Heart right ventricle (tissue), 16 donors: ENCODE results near the gene PAPSS1. TPM values are rescaled to one million over a fixed set of nuclear protein-coding genes. Genes with fewer than 3 reads are reported as not detected.

Experiments
- ATAC-seq, 8 donors: fragments of 200-7000 bp; cut with Tn5 transposase; one replicate each; pipeline ENCODE4 v1.9.1; 2020; ENCODE audit warnings: mild to moderate bottlenecking in 8 of 8, moderate library complexity in 8 of 8, moderate number of reproducible peaks in 1 of 8
- DNase-seq, 2 donors: peaks; one replicate each; pipeline ENCODE4 v3.0.0-alpha.2; 2020
- H3K27ac ChIP-seq, 10 donors: fragments of 200-600 bp; sonication (generic) in 2 of 10; one replicate each; pipeline versions ENCODE4 v1.5.0 to v1.8.0; 2020 to 2022; ENCODE audit warnings: mild to moderate bottlenecking in 3 of 10
- H3K27me3 ChIP-seq, 7 donors: fragments of 200-600 bp; one replicate each; pipeline ENCODE4 v1.8.0; 2021 to 2022; ENCODE audit warnings: mild to moderate bottlenecking in 2 of 7
- H3K36me3 ChIP-seq, 9 donors: fragments of 200-600 bp; sonication (generic) in 1 of 9; one replicate each; pipeline versions ENCODE4 v1.5.0 to v1.8.0; 2020 to 2022; ENCODE audit warnings: mild to moderate bottlenecking in 2 of 9
- H3K4me1 ChIP-seq, 9 donors: fragments of 200-600 bp; sonication (generic) in 1 of 9; one replicate each; pipeline versions ENCODE4 v1.5.0 to v1.8.0; 2020 to 2022; ENCODE audit warnings: mild to moderate bottlenecking in 4 of 9
- H3K4me3 ChIP-seq, 10 donors: fragments of 200-600 bp; sonication (generic) in 2 of 10; one replicate each; pipeline versions ENCODE4 v1.5.0 to v1.8.0; 2020 to 2022; ENCODE audit warnings: mild to moderate bottlenecking in 7 of 10, moderate library complexity in 2 of 10
- H3K9me3 ChIP-seq, 11 donors: fragments of 200-600 bp in 10 of 11; sonication (generic) in 2 of 11; one replicate each; pipeline versions ENCODE4 v1.5.0 to v1.8.0; 2013 to 2022; ENCODE audit warnings: mild to moderate bottlenecking in 2 of 11, control low read depth in 1 of 11, moderate library complexity in 1 of 11
- WGBS, 2 donors: extraction: QIAGEN DNeasy Blood & Tissue Kit; methylation state at CpG; one replicate each; pipeline ENCODE4 v1.1.7; 2013; ENCODE audit warnings: inconsistent platforms in 1 of 2; 5-methylcytosine and 5-hydroxymethylcytosine counted together
- intact Hi-C, 10 donors: fragments of 100-400 bp; cut with DNase I; formaldehyde crosslinking; loops; one replicate each; pipeline versions ENCODE4 v1.11.1 to v1.14.2; 2022
- polyA plus RNA-seq, 2 donors: library from polyadenylated mRNA; stranded (reverse); fragments of 200-250 nt; gene quantifications; one replicate each; pipeline ENCODE4 v1.2.3, GENCODE V29; 2013
- total RNA-seq, 10 donors: library from RNA; stranded (reverse); fragmentation: NEBNext Ultra II Directional in 3 of 10; extraction: Animal tissue kit (Norgen Biotek cat#: 25700) in 3 of 10; gene quantifications; one replicate each; pipeline versions ENCODE4 v1.2.1 to v1.2.4, GENCODE V29; 2021 to 2023
- TF ChIP-seq, protein P1 (sequence below), 9 donors: fragments of 200-600 bp; sonication (generic) in 2 of 9; IDR thresholded peaks; one replicate each; pipeline versions ENCODE4 v1.5.0 to v1.8.0; 2021 to 2022; ENCODE audit warnings: antibody characterized with exemption in 9 of 9, mild to moderate bottlenecking in 5 of 9, moderate library complexity in 1 of 9
- donor health status: Arrhythmogenic right ventricular cardiomyopathy.
- donor health status: ischemic (EF 13 %, LVEDD 7.1; RV severe dilation, severe dysfunction).
- donor health status: healthy with polysubstance abuse.
- donor health status: DM: no; HTN: yes; CAD: no.
- donor health status: DM: no; HTN: no; CAD: no.
- donor health status: ischemic (EF 25% LVEDD 6.9; RV normal size, moderate dysfunction).
- donor health status: ischemic (EF 25% LVEDD 5.7; RV mildly dilated, moderate dysfunction).
- donor health status: healthy.
- donor health status: DM: yes; HTN: yes; CAD: no.
- donor health status: Ischemic cardiomyopathy.
- donor health status: ischemic (EF 35%, LVEDD 5.7; RV mildly dilated, moderate dysfunction).
- donor health status: nonischemic (EF 11% LVEDD 7.7; RV severe dilation, severe dysfunction).
- donor health status: DM: yes; HTN: yes; CAD: no.
- donor health status: PGD.
- donor health status: ischemic (EF 29% LVEDD 5.4; RV normal size, mild dysfunction).
- donor health status: nonischemic (EF 23%, LVEDD 6.1; RV moderate dilation, normal function).

PAPSS1 gene
- total and polyA plus RNA-seq, 12 donors = 6.9 to 18.9 (median 10.7) TPM

DNA sequence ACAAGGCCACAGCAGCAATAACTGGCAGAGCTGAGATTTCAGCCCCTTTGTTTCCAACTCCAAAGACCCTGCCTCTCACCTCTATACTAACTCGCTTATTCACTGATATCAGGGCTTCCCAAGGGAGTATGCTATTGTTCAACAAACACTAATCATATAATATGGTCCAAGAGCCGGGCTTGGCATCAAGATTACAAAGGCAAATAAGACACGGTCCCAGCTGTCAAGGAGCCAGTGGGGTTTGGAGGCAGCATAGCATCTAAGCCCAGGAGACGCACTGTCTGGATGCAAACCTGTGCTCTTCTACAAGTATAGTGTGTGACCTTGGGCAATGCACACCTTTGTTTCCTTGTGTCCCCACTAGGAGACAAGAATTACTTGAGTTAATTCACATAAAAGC, 28.7 kb downstream of the PAPSS1 start:
- 70 to 79% methylated on average over 4 of the region's 4 CpGs for WGBS, 2 donors
- DNase-seq (no peak), ATAC-seq (no peak)
- peaks cover 0 to 25% (median 3%) of the 10 kb centered on the region in 9 donors for H3K36me3 ChIP-seq
- peaks cover 0 to 3% (median 0%) of the 10 kb centered on the region in 11 donors for H3K9me3 ChIP-seq
- peaks cover 0 to 28% (median 0%) of the 10 kb centered on the region in 9 donors for H3K4me1 ChIP-seq
- H3K4me3 ChIP-seq = no peak overlapping the region
- H3K27me3 ChIP-seq = no peaks in the 10 kb centered on the region
- intact Hi-C loops = no loop called here
- TF ChIP-seq, protein P1, sequence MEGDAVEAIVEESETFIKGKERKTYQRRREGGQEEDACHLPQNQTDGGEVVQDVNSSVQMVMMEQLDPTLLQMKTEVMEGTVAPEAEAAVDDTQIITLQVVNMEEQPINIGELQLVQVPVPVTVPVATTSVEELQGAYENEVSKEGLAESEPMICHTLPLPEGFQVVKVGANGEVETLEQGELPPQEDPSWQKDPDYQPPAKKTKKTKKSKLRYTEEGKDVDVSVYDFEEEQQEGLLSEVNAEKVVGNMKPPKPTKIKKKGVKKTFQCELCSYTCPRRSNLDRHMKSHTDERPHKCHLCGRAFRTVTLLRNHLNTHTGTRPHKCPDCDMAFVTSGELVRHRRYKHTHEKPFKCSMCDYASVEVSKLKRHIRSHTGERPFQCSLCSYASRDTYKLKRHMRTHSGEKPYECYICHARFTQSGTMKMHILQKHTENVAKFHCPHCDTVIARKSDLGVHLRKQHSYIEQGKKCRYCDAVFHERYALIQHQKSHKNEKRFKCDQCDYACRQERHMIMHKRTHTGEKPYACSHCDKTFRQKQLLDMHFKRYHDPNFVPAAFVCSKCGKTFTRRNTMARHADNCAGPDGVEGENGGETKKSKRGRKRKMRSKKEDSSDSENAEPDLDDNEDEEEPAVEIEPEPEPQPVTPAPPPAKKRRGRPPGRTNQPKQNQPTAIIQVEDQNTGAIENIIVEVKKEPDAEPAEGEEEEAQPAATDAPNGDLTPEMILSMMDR (IDR thresholded peaks at IDR 0.05) = no peak
- H3K27ac ChIP-seq = no peak overlapping the region

- peaks cover 0 to 38% (median 10%) of the 10 kb centered on the region in 9 donors for H3K36me3 ChIP-seq
- no peak for ATAC-seq
- no peak for DNase-seq
- H3K27ac ChIP-seq = no peak overlapping the region
- TF ChIP-seq, protein P1 (IDR thresholded peaks at IDR 0.05) = no peak
- intact Hi-C loops = no loop called here
- 94 to 96% methylated on average over 2 of the region's 2 CpGs for WGBS, 2 donors
- no peak overlapping the region for H3K4me3 ChIP-seq
- no peaks in the 10 kb centered on the region for H3K9me3 ChIP-seq
- H3K4me1 ChIP-seq = peaks cover 0 to 27% (median 0%) of the 10 kb centered on the region in 9 donors
- H3K27me3 ChIP-seq = no peaks in the 10 kb centered on the region
Observed at GRCh38 chr4:107689912-107690587, 30.0 kb downstream of the PAPSS1 start.

DNA sequence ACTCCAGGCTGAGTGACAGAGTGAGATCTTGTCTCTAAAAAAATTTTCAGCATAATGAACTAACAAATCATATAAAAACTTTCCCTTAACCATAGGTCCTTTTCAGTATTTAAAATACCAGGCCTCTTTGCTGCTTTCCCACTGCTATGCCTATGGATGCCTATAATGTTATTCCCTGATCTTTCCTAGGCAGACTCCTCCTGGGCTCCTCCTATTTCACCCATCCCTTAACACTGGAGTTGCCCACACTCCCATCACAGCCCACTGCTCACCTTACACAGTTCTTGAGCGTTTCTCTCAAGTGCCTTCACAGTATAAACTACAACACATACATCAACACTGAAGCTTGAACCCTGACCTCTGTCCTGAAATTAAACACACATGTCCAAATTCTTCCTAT, 31.6 kb downstream of the PAPSS1 start:
- Histone ChIP-seq H3K36me3 (peaks cover 0 to 43% (median 10%) of the 10 kb centered on the region in 9 donors), H3K9me3 (no peaks in the 10 kb centered on the region), H3K27ac (no peak overlapping the region), H3K27me3 (no peaks in the 10 kb centered on the region), H3K4me3 (no peak overlapping the region), H3K4me1 (peaks cover 0 to 15% (median 0%) of the 10 kb centered on the region in 9 donors)
- ATAC-seq = no peak
- 84 to 91% methylated on average over 1 of the region's 1 CpG for WGBS, 2 donors
- intact Hi-C loops = no loop called here
- DNase-seq = no peak
- TF ChIP-seq, protein P1 (IDR thresholded peaks at IDR 0.05) = no peak

- intact Hi-C loops = no loop called here
- DNase-seq (no peak), ATAC-seq (no peak)
- TF ChIP-seq, protein P1 (IDR thresholded peaks at IDR 0.05) = no peak
- Histone ChIP-seq H3K27me3 (no peaks in the 10 kb centered on the region), H3K4me1 (peaks cover 0 to 5% (median 0%) of the 10 kb centered on the region in 9 donors), H3K36me3 (peaks cover 0 to 49% (median 20%) of the 10 kb centered on the region in 9 donors), H3K27ac (no peak overlapping the region), H3K4me3 (no peak overlapping the region), H3K9me3 (no peaks in the 10 kb centered on the region)
- 62 to 76% methylated on average over 1 of the region's 1 CpG for WGBS, 2 donors
Observed at GRCh38 chr4:107685740-107686139, 34.3 kb downstream of the PAPSS1 start.
